ENCODE measurements around the gene KCNC3. TPM values are rescaled to one million over a fixed set of nuclear protein-coding genes. Genes with fewer than 3 reads are reported as not detected.
A peak's percentile ranks its signal among the peaks of the same experiment; 100 is the strongest.

Gene KCNC3
- total and polyA plus RNA-seq, 2 donors (not counting 3 experiments of a cell fraction or from before 2014, with no cell fraction given), result 0.22 to 0.91 TPM

DNA sequence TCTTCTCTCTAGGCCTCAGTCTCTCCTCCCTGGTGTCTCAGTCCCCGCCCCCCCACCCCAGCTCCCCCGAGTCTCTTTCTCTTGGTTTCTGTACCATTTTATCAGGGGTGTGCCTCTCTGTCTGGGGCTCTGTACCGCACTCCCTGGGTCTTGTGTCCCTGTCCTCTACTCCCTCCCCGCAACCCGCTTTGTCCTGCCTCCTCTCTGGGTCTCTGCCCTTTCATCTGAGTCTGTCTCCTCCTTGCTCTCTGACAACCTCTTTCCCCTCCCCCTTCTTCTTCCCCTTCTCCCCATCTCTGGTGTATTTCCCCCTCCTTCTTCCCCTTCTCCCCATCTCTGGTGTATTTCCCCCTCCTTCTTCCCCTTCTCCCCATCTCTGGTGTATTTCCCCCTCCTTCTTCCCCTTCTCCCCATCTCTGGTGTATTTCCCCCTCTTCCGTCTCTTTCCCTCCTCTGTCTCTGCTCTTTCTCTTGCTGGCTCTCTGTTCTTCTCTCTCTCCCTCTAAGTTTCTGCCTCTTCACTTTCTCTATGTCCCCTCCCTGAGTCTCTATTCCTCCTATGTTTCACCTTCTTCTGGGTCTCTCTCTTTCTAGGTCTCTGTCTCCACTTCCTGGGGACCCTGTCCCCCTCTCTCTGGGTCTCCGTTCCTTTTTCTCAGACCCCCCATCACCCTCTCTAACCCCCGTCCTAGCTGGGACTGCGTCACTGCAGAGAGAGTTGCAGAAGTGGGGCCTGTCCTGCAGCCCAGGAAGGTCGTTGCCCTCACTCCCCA is 2.2 kb upstream of the KCNC3 start:
- intact Hi-C loops (cut with micrococcal nuclease), result loop anchor here (5.0 kb wide), 1 partner anchor 326 kb away; no protein-coding TSS in a partner anchor

More for the DNA sequence above, 2.2 kb upstream of the KCNC3 start:
- no peaks in the 10 kb centered on the region for H3K36me3 ChIP-seq (ENCODE audit: control insufficient read depth in 2 of 2, extremely low read depth in 1 of 2, insufficient read depth in 2 of 2, low read length in 2 of 2)
- H3K9me1 ChIP-seq (replicated peaks; ENCODE audit: control insufficient read depth, extremely low read depth, insufficient read depth, low read length), result no peaks in the 10 kb centered on the region
- no peaks in the 10 kb centered on the region for H3K79me2 ChIP-seq (ENCODE audit: control insufficient read depth, insufficient read depth, low read length)
- H3K27me3 ChIP-seq (ENCODE audit: control insufficient read depth in 2 of 2, insufficient read depth in 2 of 2, low read length in 2 of 2), result peaks cover 26 to 30% of the 10 kb centered on the region in 2 experiments
- no peak overlapping the region for H3K9ac ChIP-seq (replicated peaks; ENCODE audit: extremely low read depth, insufficient read depth, low read length)
- CTCF ChIA-PET, result no interaction called here
- H3K27ac ChIP-seq (ENCODE audit: insufficient read depth, low read depth, low read length), result no peak overlapping the region
- H3K9me3 ChIP-seq (replicated peaks; ENCODE audit: control insufficient read depth, insufficient read depth, low read length), result no peaks in the 10 kb centered on the region
- no peak for DNase-seq (ENCODE audit: low read depth, low spot score)
- H3K4me3 ChIP-seq (replicated peaks in 1 of 3; ENCODE audit: insufficient read depth in 1 of 3, low read depth in 1 of 3, low read length in 3 of 3), result peak overlapping the region in 1 of 3 experiments; percentile 36
- peak overlapping the region; percentile 46 for H3K4me2 ChIP-seq (ENCODE audit: insufficient read depth, low read length)
- POLR2A ChIA-PET, result no interaction called here
- no TSS peak for BruUV-seq (replicated peaks)
- H2AFZ ChIP-seq (ENCODE audit: low read depth, low read length), result peak overlapping the region; percentile 79
- TF ChIP-seq CTCF (IDR thresholded peaks at IDR 0.05; ENCODE audit: extremely low read depth in 1 of 2, insufficient read depth in 1 of 2, low read depth in 1 of 2, low read length in 2 of 2) (no peak), EZH2 (IDR thresholded peaks at IDR 0.05; ENCODE audit: borderline replicate concordance, low read depth, low read length, severe bottlenecking) (peak; percentile 38)
- peaks cover 9% of the 10 kb centered on the region for H3K4me1 ChIP-seq (ENCODE audit: control insufficient read depth, extremely low read depth, insufficient read depth, low read length)
- dilution Hi-C loops (cut with MboI; ENCODE audit: extremely low pct_ligation_motif_present, low sequenced_read_pairs), result no loop called here
- FAIRE-seq, result no peak
- H4K20me1 ChIP-seq (replicated peaks; ENCODE audit: control insufficient read depth, extremely low read depth, insufficient read depth, low read length), result no peaks in the 10 kb centered on the region

Data from endothelial cell of umbilical vein (primary cell).